ENCODE data around the gene ZDHHC3.
"Not testable (repeated sequence)": the region's sequence is repeated elsewhere in the genome, so short reads cannot be mapped to it uniquely, and the experiment has no call there.

Gene ZDHHC3

GRCh38 chr3:44966795-44967278 is 9.1 kb downstream of the ZDHHC3 start:
- DNase-seq (ENCODE audit: low read depth in 3 of 3, low spot score in 1 of 3), result no peak

DNA sequence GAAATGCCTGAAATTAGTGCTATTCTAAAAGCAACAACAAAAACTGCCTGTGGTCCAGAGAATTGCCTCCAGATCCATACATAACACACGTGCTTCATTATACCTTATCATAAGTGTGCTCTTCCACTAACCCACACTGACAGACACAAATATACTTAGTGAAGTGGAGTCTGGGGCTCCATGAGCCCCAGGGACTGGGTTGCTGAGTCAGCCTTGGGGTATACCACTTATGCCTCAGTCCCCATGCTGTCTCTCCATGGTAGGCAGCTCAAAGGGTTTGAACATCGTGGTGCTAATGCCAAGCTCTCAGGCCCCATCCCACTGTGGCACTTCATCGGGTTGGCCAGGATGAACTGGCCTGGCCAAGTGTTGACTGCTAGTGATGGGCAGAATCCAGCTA is 10.8 kb downstream of the ZDHHC3 start:
- DNase-seq (ENCODE audit: low read depth in 3 of 3, low spot score in 1 of 3), result no peak

- DNase-seq (ENCODE audit: low read depth in 3 of 3, low spot score in 1 of 3), result no peak
Observed at GRCh38 chr3:44963571-44964325, 12.2 kb downstream of the ZDHHC3 start.

DNA sequence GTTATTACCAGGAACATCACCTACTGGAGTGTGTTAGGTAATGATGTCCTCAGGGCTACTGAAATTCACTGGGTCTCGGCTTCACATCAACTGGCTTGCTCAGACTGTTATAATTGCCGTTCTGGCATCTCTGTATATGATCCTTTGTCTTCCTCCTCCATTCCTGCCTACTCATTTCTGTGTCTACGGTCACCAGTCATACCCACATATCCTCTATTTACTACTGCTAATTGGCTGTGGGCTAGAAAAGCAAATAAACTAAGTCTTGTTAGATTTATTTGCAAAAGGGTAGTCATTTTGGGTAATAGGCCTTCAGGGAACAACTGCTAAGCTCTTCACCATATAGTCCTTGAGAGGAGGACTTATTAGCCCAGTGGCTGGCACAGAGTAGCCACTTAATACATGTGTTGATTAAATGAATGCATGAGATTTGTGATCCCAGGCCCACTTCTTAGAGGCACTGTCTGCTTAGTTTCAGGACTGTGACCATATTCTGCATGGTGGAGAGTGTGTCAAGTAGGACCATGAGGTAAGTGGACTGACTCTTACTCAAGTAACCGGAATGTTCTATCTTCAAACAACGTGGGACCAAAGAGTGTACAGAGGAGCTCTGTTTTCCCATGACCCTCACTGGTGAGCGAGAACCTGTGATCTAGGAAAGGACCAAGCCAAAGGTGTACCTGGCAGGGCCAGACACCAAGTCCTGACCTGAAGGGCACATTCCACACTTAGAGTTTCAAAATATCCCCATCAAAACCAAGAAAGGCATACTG is 13.2 kb downstream of the ZDHHC3 start:
- DNase-seq (ENCODE audit: low read depth in 3 of 3, low spot score in 1 of 3), result no peak

- no peak for DNase-seq (ENCODE audit: low read depth in 3 of 3, low spot score in 1 of 3)
Observed at GRCh38 chr3:44961888-44962287, 14.1 kb downstream of the ZDHHC3 start.

GRCh38 chr3:44960387-44961026 is 15.5 kb downstream of the ZDHHC3 start:
- DNase-seq (ENCODE audit: low read depth in 3 of 3, low spot score in 1 of 3), result no peak

GRCh38 chr3:44958386-44958785 is 17.6 kb downstream of the ZDHHC3 start:
- no peak for DNase-seq (ENCODE audit: low read depth in 3 of 3, low spot score in 1 of 3)

- no peak for DNase-seq (ENCODE audit: low read depth in 3 of 3, low spot score in 1 of 3)
Observed at GRCh38 chr3:44957986-44958385, 18.0 kb downstream of the ZDHHC3 start.

- no peak for DNase-seq (ENCODE audit: low read depth in 3 of 3, low spot score in 1 of 3)
Observed at GRCh38 chr3:44955917-44956316, 20.1 kb downstream of the ZDHHC3 start.

DNA sequence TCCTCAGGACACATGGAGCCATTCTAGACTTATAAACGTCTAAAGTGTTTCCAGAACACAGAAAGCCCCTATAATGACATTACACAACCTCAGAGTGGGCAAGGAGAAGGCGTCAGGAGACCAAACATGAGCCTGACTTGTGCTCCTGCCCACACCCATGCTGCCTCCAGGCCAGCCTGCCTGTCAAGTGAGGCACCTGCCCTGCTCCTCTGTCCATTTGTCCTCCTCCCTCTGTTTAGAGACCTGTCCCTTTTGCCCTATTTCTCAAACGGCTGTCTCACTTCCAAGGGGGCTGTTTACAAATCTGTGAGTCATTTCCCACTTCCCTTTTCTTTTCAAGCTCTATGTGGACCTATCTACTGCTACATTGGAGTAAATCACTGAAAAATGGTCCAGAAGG is 21.0 kb downstream of the ZDHHC3 start:
- no peak for DNase-seq (ENCODE audit: low read depth in 3 of 3, low spot score in 1 of 3)

DNA sequence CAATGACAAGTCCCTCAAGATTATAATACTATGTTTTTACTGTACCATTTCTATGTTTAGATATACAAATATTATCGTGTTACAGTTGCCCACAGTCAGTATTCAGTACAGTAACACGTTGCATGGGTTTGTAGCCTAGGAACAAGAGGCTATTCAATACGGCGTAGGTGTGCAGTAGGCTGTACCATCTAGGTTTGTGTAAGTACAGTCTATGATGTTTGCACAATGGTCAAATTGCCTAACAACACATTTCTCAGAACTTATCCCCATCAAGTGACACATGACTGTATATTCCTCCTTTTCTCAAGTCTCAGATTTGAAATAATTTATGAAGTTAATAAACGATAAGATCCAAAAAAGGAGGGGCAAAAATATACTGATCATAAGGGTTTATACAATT is 21.7 kb downstream of the ZDHHC3 start:
- DNase-seq (ENCODE audit: low read depth in 3 of 3, low spot score in 1 of 3), result no peak

- no peak for DNase-seq (ENCODE audit: low read depth in 3 of 3, low spot score in 1 of 3)
Observed at GRCh38 chr3:44952689-44953088, 23.3 kb downstream of the ZDHHC3 start.

GRCh38 chr3:44950275-44950734 is 25.7 kb downstream of the ZDHHC3 start:
- DNase-seq (ENCODE audit: low read depth in 3 of 3, low spot score in 1 of 3), result no peak

DNA sequence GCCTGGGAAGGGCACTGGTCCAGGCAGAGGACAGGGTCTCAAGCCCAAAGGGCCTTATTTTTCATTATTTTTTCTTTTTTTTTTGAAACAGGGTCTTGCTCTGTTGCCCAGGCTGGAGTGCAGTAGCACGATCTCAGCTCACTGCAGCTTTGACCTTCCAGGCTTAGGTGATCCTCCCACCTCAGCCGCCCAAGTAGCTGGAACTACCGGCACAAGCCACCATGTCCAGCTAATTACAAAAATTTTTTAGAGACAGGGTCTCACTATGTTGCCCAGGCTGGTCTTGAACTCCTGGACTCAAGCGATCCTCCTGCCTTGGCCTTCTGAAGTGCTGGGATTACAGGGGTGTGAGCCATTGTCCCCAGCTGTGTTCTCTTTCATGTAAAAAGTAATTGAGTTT is 26.2 kb downstream of the ZDHHC3 start:
- DNase-seq (ENCODE audit: low read depth in 3 of 3, low spot score in 1 of 3), result not testable (repeated sequence)

DNA sequence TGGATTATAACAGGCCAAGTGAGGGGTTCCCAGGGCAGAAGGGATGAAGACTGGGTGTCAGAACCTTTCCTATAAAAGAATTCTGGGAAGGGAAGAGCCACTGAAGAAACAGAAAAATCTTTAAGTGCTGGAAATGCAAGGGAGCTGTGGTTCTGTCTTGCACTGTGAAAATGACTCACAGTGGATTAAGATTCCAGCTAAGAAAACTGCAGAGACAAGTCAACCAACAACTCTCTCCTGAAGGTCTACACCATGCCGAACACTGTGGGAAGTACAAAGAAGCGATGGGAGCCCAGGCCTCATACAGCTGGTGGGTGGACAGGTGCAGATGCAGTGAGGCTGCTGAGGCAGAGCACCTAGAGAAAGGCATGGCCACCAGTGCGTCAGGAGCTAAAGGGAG is 27.7 kb downstream of the ZDHHC3 start:
- DNase-seq (ENCODE audit: low read depth in 3 of 3, low spot score in 1 of 3), result no peak

DNA sequence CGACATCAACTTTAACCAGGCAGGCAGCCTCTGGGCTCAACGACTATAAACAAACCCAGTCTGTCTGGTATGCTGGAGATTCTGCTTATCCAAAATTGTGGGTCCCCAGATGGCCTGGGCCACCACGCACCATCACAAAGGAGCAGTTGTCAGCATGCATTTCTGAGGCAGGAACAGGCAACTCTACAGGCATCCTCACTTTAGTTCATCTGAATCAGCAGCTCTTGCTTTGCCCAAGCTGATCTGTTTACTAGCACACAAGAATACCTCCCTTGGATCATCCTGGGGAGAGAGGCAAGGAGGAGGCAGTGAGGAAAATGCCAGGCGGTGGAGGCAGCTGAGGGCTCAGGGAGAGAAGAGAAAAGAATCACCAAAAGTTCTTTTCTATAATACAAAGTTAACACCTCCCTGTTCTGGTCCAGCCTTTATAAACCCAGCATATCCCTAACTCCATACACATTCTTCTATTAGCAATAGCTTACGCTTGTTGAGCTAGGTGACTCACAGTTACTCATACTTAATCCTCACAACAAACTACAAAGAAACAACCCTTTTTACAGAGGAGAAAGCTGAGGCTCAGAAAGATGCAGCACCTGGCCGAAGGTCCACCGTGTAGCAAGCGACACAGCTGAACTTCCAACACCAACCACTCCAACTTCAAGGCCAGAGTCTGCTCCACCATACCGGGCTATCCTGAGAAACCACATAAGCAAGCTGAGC is 33.6 kb downstream of the ZDHHC3 start:
- DNase-seq (ENCODE audit: low read depth in 3 of 3, low spot score in 1 of 3), result no peak

- no peak for DNase-seq (ENCODE audit: low read depth in 3 of 3, low spot score in 1 of 3)
Observed at GRCh38 chr3:44939581-44940036, 36.4 kb downstream of the ZDHHC3 start.

DNA sequence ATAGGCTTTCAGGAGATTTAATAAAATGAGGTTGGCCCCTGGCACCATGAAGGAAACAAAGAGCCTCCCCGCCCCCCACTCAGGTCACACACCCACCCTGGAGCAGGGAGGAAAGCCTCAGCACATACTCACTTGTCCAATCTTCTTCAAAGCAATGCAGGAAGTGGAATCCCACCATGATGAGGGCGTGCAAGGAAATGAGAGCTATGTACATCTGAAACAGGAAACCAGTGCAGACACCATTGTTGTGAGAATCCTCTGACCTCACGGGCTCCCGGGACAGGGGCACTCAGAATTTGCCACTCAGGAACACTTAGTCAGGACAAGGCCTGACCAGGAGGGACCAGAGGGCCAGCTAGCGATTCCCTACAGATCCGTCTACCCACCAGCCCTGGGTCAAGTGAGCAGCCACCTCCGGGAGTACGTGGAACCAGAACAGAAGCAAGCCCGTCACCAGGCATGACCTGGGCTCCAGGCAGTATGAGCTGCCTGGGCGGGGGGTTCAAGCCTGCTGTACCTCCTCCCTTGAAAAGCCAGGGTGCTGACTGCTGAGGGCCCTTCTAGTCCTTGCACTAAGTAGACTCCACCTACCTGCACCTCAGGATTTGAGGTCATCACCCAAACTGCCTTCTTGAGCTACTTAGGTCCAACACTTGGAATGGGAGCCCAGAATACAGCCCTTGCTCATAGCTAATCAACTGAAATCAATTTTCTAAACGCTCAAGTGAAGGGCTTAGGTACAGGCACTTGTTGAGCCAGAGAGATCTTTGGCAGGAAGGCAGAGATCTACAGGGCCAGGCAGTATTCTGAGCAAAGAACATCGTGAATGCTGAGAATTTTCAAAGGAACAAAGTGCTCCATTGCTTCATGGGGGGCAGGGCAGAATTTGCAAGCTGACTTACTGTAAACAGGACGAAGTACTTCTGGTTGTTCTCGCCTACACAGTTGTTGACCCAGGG is 42.7 kb downstream of the ZDHHC3 start:
- DNase-seq (ENCODE audit: low read depth in 3 of 3, low spot score in 1 of 3), result no peak

DNA sequence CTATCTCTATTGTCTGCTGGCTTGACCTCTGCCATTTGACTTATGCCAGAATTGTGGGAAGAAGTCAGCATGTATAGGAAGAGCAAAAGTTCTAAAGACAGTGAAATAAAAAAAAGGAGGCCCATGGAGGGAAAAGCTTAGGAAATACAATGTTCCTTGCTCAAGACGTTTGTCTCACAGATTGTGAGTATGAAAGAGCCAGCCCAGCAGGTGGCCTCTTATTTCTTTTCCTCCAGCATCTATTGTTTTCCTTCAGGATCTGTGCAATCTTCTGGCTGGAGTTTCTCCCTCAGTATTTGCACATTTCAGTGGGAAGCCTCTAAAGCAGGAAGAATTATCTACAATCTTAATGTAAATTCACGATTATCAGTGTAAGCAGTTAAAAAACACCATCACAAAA is 43.7 kb downstream of the ZDHHC3 start:
- no peak for DNase-seq (ENCODE audit: low read depth in 3 of 3, low spot score in 1 of 3)

- no peak for DNase-seq (ENCODE audit: low read depth in 3 of 3, low spot score in 1 of 3)
Observed at GRCh38 chr3:44931791-44932190, 44.2 kb downstream of the ZDHHC3 start.

Measured in stimulated activated CD4-positive, alpha-beta T cell treated with anti-CD3 and anti-CD28 coated beads, TNF-alpha, amount 100 ng/mL, for 1 hour (primary cell).